RCC 7860 (cell line): ENCODE measurements around the gene USP46.

Experiments used
- DNase-seq: peaks from one replicate; pipeline ENCODE4 v3.0.0-alpha.2; 2015; ENCODE audit warnings: low spot score
- FAIRE-seq: peaks from 2 replicates; lab custom pipeline; 2012; peaks lifted over from hg19 to GRCh38; lab: Jason Lieb, UNC

The USP46 gene

DNA sequence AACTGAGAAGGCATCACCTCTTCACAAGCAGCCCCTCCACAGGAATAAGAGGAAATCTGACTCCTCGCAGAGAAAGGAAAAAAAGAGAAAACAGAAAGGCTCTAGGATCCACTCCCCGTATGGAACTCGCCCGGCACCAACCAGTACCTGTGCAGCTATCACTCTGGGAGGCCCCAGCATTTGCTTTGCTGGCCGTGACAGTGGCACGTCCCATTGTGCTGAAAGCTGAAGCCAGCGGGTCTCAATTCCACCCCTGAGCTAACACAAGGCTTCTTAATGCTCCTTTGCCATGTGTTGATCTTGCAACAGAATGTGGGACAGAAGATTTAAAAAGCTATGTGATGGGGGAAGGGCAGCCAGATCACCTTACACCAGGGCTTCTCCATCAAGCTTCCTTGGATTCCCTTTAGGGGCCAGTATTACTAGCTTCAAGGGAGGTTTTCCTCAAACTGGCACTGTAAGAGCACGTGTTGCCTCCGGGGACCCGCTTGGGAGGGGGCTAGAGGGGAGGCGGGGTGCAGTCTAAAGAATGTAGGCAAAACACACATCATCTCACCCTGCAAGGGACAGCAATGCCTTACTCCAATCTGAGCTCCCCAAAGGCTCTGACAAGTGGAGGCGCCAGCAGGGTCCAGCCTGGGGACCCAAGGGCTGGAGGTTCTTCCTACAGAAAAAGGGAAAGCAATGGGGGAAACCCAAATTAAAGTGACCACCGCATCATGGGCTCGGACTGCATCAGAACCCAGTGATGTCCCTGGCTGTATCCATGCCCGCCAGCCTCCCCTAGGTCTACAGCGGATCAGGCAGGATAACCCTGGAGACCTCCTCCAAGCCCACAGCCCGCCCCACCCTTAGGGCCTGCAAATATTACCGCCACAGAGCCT lies 1.2 kb downstream of the USP46 start:
- DNase-seq (no peak), FAIRE-seq (no peak)

DNA sequence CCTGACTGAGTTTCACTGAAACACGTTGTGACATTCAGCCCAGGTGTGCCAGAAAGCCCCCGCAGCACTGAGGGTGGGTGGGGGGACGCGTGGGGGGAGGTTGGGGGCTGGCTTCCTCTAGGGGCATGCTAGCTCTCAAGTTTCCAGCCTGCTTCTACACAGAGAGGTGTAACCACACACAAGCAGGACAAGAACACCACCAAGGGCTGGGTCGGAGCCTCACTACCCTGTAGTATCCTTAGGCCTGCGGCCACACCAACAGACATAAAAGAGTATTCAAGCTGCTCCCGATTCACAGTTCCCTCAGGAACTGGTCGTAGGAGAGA lies 1.8 kb downstream of the USP46 start:
- DNase-seq (no peak), FAIRE-seq (no peak)

DNA sequence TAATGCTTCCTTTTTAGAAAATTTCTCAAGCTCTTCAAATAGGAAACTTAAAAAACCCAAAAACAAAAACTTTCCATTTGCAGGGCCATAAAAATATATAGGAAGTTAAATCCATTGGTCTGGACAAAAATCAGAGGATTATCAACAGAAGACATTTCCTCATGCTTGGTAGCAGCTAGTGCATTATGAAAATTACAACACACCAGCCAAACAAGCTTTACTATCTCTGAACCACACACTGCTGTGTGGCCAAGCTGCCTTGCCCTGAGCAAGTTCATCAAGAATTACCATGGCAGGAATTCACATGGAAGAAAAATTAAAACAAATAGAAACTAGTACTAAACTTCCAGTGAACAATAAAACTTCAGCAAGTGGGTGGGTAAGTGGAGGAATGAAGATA lies 3.6 kb downstream of the USP46 start:
- DNase-seq (no peak), FAIRE-seq (no peak)

DNA sequence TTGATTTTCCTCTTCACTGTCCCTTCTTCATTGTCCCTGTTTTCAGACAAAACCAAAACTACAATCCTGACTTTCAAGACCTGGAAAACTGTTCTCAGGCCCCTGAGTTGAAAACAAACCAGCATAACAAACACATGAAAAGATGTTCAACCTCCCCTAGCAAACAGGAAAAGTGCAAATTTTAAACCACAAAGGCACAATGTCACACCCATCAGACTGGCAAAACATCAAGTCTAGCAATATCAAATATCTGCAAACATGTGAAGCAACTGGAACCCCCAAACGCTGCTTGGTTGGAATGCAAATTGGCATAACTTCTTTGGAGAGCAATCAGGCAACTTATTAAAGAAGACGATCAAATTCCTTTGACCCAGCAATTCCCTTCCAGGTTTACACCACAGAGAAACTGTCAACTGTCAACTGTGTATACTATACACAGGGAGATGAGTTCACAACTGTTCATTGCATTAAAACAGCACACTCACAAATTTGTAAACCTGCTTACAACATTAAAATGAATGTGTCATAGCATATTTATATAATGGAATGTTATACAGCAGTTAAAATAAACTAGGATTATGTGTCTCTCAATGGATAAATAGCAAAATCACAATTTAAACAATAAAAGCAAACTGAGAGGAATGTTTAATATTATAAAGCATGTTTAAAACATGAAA lies 7.0 kb downstream of the USP46 start:
- DNase-seq, result no peak
- no peak for FAIRE-seq

DNA sequence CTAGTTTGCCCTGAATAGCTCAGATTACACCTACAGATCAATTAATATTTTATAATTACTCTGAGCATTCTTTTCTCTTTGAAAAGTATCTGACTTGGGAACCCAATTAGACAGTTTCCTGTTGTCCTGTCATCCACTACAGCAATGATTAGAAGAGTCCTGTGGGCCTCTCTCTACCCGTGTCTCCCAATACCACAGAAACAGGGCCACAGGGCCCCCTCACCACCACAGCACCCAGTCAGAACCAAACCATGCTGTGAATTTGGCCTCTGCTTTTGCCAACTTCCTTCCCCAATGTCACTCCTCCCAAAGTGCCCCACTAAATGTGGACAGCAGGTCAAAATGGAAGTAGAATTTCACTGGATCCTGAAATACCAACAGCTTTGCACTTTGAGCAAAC lies 10.3 kb downstream of the USP46 start:
- no peak for FAIRE-seq
- DNase-seq, result no peak

DNA sequence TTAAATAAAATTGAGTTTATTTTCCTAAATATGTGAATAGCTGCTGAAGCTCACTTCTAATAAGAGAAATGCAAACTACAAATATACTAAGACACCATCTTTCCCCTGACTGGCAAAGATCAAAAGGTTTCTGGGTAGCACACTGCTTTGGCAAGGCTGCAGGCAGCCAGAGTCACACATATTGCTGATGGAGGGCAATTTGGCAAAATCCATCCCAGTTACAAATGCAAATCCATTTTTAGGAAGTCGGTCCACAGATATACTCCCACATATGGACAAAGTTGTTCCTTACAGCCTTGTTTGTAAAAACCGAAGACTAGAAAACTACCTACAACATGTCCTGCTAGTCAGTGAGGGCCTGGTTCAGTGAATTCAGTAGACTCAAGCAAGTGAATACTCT lies 12.4 kb downstream of the USP46 start:
- DNase-seq (no peak), FAIRE-seq (no peak)

DNA sequence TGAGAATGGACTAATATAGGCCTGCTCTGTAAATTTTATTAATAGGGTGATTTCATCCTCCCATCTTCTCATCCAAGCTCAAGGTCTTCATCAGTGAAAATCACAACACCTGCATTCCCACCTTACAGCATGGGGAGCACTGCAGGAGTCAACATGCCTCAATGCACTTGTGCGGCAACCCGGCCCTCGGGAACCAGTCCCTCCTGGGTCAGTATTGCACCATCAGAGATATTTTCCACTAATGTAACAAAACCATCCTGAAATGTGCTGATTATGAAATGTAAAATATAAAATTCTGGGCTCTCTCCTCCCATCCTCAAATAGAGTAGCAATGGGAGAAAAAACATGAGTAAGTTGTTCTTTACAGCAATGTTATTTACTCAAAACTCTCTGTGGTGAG lies 13.0 kb downstream of the USP46 start:
- no peak for FAIRE-seq
- no peak for DNase-seq

DNA sequence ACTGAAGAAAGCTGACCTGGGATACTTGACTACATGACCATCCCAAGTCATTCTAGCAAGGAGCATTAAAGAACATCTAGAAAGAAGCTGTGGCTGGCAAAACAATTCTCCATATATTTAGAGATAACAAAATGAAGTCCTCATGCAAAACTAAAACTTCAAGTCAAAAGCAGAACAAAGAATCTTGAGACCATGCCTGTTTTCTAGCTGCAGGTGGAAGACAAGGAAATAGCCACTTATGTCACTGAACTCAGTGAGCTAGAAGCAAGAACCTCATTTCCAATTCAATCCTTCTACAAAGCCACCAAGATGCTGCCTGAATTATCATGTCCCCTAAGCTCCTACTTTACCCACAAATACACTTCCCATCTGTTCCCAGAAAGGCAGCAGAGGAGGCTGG lies 13.8 kb downstream of the USP46 start:
- DNase-seq, result no peak
- no peak for FAIRE-seq

DNA sequence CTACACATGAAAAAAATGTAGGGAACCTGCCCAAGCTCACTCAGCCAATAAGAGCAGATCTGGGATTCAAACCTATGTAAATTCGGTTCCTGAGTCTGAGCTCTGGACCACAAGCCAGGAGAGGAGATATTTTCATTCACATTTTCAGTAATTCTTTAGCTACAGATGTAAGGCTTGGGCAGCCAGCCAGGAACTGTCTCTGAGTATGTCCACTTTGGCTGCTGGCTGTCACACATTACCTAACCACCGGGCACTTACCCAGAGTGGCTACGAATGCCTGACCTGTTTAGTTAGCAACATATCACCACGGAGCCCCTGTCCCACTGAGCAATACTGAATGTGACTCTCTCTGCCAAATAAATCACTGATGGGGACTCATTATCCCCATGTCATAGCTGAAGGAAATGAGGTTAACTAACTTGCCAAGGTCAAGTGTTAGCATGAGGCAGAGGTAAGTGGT lies 15.3 kb downstream of the USP46 start:
- DNase-seq, result peak; percentile 90
- FAIRE-seq, result peak; percentile 92

DNA sequence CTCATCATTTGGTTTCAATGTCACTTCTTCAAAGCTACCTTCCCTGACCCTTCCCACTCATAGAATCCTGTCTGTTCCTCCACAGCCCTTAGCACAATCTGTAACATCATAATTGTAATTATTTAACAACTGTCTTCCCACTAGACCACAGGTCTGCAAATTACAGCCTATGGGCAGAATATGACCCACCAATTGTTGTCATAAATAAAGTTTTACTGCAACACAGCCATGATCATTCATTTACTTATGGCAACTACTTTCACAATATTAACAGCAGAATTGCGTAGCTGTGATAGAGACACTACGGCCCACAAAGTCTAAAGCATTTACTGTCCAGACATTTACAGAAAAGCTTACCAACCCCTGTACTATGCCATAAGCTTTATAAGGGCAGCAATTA lies 15.9 kb downstream of the USP46 start:
- DNase-seq (no peak), FAIRE-seq (no peak)

DNA sequence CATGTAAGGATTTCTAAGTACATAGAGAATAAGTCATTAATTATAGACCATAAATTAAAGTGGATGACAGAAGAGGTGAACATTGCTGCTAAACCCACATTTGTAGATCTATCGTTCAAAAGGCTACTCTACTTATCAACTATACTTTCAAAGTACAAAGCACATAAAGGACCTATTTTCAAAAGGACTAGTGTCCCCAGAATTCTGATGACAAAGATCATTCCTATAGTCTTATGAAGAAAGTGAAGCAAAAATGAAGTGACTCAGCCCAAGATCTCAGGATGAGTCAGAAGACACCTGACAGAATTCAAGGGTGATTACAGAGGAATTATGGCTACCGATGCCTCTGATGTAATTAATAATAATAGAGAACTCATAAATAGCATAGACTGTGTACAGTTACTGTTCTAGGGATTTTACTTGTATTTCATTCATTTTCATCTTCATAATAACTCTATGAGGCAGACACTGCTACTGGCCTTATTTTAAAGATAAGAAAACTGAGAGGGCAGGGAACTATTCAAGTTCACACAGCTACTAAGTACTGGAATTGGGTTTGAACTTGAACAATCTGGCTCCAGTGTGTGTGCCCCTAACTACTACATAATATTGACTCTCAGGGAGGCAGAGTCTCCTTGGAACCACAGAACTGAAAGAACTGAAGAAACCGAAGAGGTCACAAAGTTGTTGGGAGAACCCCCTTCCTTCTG lies 17.1 kb downstream of the USP46 start:
- peak; percentile 85 for FAIRE-seq

DNA sequence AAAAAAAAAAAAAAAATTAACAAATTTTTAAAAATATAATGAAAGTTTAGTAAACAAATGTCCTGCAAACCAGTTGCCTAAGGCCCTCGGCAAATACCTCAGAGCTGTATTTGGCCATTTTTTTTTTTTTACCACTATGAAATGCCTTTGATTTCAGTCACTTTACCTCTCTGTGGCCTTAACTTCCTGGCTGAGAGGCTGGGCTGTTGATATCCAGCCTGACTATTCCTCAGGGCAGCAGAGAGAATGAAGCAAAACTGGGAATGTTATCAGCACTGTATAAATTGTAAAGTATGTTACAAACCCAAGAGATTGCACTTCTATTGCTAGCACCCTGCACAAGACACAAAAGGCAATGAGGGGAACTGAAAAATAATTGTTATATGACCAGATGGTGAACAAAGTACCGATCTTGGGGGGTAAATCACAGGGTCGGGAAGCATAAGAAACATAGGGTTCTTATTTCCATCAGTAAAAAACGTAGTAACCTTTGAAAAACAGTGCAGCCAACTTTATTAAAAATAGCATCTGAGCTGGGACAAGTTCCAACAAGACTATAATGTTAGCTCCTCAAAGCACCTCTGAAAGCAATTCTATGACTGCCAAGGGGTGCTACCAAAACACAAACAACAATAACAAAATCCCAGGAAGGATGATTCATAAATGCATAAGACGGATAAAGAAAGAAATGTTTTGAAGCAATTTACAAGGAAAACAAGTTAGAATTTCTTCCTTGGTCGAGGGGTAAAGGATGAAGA lies 18.1 kb downstream of the USP46 start:
- DNase-seq, result no peak
- no peak for FAIRE-seq

More for the DNA sequence above, 17.1 kb downstream of the USP46 start:
- DNase-seq, result peak; percentile 47

DNA sequence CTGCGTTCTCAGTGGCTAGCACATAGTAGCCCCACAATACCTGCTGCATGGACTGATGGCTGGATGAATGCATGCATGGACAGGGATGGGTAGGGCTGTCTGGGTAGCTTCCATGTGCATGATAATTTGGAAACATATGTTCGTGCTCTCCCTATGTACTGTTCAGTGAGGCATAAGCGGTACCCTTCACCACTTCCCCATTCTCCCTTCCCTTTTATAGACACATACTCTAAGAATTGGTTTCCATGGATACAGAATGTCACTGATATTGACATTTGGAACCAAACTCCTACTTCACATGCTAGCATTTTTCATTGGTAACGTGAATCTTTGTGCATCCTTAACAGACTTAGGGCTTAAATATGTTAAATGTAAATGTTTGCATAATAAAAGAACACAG lies 20.4 kb downstream of the USP46 start:
- FAIRE-seq (no peak), DNase-seq (no peak)

DNA sequence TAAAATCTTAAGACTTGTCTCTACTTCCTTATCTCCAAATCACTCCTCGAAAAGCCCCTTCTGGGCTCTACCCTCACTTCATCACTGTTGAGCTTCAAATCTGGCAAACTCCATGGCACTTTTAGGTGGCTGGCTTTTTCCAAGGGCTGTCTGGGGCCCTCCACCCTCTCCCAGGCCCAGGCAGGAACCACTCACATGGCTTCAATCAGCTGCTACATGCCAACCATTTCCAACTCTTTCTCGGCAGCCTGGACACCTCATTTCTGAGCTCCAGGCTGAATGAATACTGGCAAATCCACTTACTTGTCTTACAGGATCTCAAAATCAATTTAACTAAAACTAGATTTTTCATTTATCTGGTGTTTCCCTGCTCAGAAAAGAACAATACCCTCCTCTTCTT lies 22.0 kb downstream of the USP46 start:
- DNase-seq (no peak), FAIRE-seq (no peak)

DNA sequence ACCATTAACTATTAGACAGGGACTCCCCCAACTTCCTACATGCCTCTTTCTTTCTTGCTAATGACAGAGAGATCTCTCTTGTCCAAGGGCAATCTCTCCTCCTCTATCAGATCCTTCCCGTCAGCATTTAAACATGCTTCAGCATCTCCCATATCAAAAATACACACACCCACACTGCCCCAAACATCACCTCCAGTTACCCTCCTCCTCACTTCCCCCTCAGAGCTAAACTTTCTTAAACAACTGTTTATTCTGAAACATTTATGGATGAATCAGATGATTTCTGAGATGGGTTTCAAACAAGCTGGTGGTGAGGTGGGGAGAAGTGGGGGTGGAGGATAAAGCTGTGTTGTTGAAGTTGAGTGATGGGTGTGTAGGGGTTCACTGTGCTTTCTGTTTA lies 23.5 kb downstream of the USP46 start:
- FAIRE-seq (no peak), DNase-seq (no peak)

DNA sequence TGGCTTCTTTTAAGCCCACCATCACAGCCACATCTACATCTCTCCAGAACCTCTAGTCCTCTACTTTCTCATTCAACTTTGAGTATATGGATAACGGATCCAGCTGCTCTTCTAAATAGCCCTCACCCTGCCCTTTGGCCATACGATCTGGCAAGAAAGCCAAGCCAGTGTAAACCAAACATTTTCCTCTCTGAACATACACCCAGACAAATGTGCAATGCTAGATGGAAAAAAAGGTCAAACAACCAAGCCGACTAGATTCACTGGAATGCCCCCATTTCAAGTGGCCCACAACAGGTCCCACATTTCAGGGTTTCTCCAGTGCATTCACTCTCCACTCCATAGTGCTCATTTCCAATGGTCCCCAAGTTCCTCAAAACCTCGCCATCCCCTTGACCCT lies 24.0 kb downstream of the USP46 start:
- no peak for FAIRE-seq

DNA sequence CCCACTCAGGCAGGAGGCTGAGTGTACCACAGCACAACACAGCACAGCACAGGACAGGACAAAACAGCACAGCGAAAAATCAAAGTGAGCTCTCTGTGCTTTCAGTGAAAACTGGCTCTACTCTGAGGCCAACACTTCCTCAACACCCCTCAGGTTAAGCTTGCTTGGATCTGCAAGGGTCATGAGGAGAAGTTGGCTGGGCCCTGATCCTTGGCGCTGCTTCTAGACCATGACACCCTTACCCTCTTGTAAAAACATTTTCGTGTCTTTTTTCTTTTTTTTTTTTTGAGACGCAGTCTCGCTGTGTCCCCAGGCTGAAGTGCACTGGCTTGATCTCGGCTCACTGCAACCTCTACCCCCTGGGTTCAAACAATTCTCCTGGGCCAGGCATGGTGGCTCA lies 25.3 kb downstream of the USP46 start:
- FAIRE-seq (no peak), DNase-seq (no peak)

More for the DNA sequence above, 24.0 kb downstream of the USP46 start:
- DNase-seq, result no peak

DNA sequence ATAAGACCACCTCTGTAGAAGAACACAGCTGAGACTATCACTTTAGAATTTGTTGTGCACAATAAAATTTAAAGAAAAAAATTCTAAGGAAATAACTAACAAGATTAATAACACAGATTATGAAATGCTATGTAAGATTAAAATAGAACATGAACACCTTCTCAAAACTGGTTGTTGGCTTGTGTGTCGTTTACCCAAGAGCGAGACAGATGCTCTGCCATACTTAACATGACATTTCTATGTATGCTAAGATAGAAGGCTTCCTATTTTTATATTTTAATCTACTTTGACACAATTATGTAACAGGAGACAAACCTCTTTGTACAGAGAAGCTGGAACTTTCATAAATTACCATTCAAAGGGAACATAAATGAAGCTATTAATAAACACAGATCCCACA lies 30.1 kb downstream of the USP46 start:
- FAIRE-seq (no peak), DNase-seq (no peak)

DNA sequence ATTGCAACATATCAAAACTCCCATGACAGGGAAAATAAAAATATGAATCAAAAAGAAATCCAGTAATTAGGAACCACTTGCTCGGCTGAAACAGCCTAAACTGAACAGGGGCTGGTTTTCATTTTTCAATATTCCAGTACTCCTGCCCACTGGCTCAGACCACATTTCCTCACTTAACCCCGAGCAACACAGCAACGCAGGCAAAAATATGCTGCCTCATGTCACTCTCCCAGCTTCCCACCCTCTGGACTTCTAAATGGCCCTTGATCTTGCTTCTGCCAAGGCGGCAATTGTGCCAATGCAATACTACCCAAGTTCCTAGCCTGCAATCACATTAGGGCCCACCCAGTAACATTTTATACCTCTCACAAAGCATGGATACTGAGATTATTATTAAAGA lies 30.6 kb downstream of the USP46 start:
- FAIRE-seq, result no peak
- DNase-seq, result no peak

DNA sequence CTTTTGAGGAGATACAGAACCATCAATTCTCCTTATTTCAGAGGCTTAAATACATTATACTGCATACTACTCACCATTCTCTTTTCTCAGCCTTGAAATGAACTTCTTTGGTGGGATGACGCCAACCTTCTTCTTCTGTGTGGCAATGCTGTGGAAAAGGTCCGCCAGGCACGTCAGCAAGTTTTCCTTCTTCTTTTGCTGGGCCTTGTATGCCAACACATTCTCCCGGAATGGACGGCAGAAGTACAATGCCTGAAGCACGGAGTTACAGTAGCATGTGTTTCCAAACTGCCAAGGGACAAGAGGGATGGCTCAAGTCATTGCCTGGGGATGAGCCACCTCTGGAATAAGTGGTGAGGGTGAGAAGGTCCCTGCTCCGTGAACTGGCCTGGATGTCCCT lies 31.2 kb downstream of the USP46 start:
- no peak for FAIRE-seq

DNA sequence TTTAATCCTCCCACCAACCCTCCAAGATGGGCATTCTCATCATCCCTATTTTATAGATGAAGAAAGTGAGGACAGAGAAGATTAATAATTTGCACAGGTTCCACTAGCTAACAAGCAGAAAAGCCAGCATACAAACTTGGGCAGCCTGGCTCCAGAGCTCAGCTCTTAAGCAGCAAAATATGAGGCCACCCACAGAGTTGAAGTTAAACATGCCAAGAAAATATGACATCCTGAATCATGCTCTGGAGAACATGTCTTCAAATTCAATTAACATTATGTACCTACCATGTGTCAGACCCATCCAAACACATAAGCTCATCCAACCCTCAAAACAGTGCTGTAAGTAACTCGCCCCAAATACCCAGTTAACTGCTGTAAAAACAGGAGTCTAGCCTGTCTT lies 33.9 kb downstream of the USP46 start:
- no peak for DNase-seq
- no peak for FAIRE-seq

More for the DNA sequence above, 31.2 kb downstream of the USP46 start:
- no peak for DNase-seq
